Erythroblast (primary cell): ENCODE results near the gene SIK2.

Experiments
- GATA1 ChIP-seq: IDR thresholded peaks from 2 replicates; pipeline ENCODE4 v1.6.1; 2011; ENCODE audit warnings: low read depth, mild to moderate bottlenecking, control low read depth, low read length, moderate library complexity
- POLR2A ChIP-seq: IDR thresholded peaks from 2 replicates; pipeline ENCODE4 v1.6.1; 2011; ENCODE audit warnings: mild to moderate bottlenecking, low read length

GRCh38 chr11:111617286-111617685 is 15.0 kb downstream of the SIK2 start:
- TF ChIP-seq POLR2A (no peak), GATA1 (no peak)
